Liver (tissue), 3 donors: Measurements from ENCODE around the gene MAP3K5.

Experiments
- CTCF ChIP-seq: fragments of 150-350 bp; IDR thresholded peaks from 2 replicates; pipeline ENCODE4 v1.5.1; 2017; ENCODE audit warnings: improper control_type of control experiment, low read depth, low read length; ENCODE audit not compliant: missing input control
- RAD21 ChIP-seq, 2 donors: IDR thresholded peaks; 2 replicates each; pipeline ENCODE4 v1.6.1; 2016; ENCODE audit warnings: antibody characterized with exemption in 2 of 2, mild to moderate bottlenecking in 2 of 2
- donor health status: healthy.
- donor health status: healthy.

- TF ChIP-seq CTCF (no peak), RAD21 (IDR thresholded peaks at IDR 0.05) (no peak)
Measured at GRCh38 chr6:136673571-136673970, 118.7 kb downstream of the MAP3K5 start.
